NCI-H1436 (cell line): ENCODE data around the gene BIN1.

Experiments
- DNase-seq: peaks from one replicate; lab custom pipeline; 2025; lab: John Stamatoyannopoulos, UW

The BIN1 gene

DNA sequence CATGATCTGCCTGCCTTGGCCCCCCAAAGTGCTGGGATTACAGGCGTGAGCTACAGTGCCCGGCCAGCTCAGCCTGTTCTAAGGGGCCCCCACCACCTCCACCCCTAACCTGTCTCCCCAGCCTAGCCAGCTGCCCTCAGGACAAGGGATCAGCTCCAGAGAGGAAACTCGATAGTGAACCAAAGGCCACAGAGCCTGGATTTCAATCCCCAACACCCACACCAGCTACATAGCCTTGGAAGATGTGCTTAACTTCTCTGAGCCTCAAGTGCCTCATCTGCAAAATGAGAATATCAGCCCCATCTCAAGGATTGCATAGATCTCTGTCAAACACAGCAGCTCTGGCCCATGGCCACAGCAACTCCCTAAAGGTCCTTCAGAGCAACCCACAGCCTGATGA, 32.0 kb downstream of the BIN1 start:
- no peak for DNase-seq

GRCh38 chr2:127074358-127074757, 32.6 kb downstream of the BIN1 start:
- no peak for DNase-seq

GRCh38 chr2:127072970-127073369, 34.0 kb downstream of the BIN1 start:
- DNase-seq: no peak

DNA sequence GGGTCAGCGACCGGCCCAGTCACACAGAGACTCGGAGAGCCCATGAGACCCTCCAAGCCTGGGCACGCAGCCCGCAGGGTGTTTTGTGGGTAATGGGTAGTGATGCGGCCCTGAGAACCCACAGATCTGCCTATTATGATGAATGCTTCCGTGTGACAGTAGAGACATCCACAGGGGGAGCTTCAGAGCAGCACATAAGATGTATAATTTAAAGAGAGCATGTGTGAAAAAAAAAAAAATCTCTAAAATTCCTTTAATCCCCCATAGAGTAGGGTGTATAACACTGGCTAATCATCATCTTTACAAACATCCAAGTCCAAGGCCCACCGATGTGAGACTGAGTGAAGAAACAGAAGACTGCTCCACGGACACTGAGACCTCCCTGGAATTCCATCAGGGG, 34.6 kb downstream of the BIN1 start:
- DNase-seq: no peak

GRCh38 chr2:127071901-127072328, 35.0 kb downstream of the BIN1 start:
- no peak for DNase-seq

- DNase-seq: no peak
Observed at GRCh38 chr2:127070221-127070620, 36.7 kb downstream of the BIN1 start.

GRCh38 chr2:127069536-127069935, 37.4 kb downstream of the BIN1 start:
- no peak for DNase-seq

GRCh38 chr2:127069003-127069402, 38.0 kb downstream of the BIN1 start:
- DNase-seq: no peak

DNA sequence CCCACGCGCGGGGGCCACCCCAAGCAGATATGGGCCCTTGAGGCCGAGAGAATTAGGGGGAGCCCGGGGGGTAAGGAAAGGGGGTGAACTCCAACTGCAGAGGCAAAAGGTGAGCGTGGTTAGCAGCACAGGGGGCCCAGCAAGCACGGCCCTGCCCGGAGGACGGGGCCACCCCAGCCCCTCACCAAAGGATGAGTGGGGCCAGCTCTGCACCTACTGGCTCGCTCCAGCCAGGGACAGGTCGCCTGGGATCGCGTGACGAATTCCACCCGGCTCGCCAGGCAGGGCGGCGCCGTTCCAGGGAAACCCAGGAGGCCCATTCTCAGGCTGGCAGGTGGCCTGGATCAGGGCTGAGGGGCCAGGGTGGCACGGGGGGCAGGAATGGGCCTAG, 38.6 kb downstream of the BIN1 start:
- DNase-seq: no peak

GRCh38 chr2:127067620-127068350, 39.2 kb downstream of the BIN1 start:
- no peak for DNase-seq

- DNase-seq: no peak
Observed at GRCh38 chr2:127066942-127067341, 40.0 kb downstream of the BIN1 start.

- DNase-seq: no peak
Observed at GRCh38 chr2:127065940-127066318, 41.0 kb downstream of the BIN1 start.

DNA sequence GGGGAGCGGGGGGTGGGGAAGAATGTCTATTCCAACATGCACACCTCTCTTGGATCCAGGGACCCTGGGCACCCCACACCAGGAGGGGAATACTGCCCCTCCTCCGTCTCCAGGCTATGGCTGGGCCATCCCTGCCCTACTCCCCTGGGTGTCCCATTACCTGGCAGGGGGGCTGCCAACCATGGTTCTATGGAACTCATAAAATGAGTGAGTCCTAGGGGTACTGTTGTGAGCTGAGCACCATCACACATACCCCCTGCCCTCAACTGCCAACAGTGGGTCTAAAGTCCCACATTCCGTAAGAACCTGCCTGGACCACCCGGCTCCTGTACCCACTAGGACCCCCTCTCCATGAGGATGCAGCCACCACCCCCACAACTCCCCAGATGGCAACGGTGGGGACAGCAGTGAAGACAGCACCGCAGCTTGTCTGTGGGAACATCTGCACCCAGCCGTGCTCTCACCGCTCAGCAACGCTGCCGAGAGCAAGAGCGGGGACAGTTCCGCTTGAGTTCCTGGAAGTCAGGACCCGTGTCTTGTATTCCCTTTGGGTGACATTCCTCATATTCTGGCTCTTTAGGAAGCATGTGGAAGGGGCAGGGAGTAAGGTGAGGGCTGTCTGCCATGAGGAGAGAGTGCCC, 41.5 kb downstream of the BIN1 start:
- DNase-seq: no peak

DNA sequence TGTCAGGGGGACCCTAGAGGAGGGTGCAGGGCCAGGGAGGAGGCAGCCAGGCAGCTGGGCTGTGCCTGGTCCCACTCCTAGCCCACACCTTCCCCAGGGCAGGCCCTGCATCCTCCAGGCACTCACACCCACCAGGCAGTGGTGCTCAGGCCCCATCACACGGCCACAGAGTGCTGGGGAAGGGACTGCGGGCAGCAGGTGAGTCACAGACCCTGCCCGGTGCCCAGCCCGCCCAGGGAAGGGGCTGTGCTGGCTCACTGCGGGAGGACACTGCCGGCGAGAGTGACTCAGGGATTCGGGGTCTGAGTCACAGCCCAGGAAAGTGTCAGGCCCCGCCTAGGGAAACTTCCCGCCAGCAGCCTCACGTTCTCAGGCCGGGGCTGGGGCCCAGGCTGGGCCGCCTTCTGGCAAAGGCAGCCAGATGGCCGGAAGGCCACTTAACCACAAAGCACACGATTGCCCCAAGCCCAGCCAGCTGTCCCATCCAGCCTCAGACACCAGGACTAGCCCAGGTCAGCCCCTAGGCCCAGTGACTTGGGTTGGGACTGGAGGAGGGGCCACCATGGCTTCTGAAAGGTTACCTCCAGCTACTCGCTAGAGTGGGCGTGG, 42.2 kb downstream of the BIN1 start:
- no peak for DNase-seq

DNA sequence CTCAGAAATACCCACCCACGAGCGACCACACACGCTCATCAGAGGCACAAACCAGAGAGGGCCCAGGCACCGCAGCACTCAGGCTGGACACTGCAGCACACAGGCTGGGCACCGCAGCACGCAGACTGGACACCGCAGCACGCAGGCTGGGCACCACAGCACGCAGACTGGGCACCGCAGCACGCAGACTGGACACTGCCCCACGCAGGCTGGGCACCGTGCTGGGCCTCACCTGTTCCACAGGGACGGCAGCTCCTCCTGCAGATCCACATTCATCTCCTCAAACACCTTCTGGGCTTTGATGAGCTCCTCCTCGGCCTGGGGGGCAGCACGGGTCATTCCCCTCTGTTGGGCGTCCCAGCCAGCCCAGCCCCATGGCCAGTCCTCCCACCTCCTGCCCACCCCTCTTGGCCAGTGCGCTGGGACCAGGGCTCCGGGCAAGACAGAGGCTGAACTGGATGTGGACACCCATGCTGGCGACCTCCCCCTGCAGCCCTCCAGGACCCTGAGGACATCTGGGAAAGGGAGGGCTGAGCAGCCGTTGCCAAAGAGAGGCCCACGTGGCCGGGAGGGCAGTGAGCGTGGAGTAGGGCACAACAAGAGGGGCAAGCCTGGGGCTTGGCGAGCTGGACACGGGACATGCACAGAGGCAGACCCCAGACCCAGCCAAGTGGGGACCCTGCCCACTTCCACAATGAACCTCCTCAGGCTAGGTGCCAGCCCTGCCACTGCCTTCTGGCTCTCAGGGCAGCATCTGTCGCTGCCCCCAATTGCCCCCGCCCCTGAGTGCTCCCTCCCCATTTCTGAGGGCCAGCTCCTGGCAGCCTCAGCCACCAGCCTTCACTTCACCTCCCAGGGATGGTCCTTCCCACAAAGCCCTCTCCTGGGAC, 43.0 kb downstream of the BIN1 start:
- no peak for DNase-seq

- no peak for DNase-seq
Observed at GRCh38 chr2:127061375-127062273, 45.3 kb downstream of the BIN1 start.

GRCh38 chr2:127060264-127060945, 46.5 kb downstream of the BIN1 start:
- no peak for DNase-seq

- no peak for DNase-seq
Observed at GRCh38 chr2:127059559-127059958, 47.4 kb downstream of the BIN1 start.

DNA sequence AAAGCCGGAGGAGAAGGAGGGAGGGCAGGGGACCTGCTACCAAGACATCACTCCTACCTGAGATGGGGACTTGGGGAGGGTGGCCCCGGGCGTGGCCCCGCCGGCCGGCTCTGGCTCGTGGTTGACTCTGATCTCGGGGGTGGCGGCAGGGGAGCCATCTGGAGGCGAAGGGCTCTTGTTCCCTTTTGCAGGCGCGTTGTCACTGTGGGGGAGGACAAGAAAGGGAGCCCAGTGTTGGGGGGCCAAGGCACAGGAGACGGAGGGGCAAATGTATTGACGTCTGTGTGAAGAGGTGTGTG, 48.1 kb downstream of the BIN1 start:
- no peak for DNase-seq

GRCh38 chr2:127058246-127058953, 48.6 kb downstream of the BIN1 start:
- no peak for DNase-seq
